Superior temporal gyrus (tissue), 1 donor: ENCODE data around the gene SLC30A9.

Experiments used
- DNase-seq: peaks from one replicate; pipeline ENCODE4 v3.0.0-alpha.2; 2016; ENCODE audit errors: extremely low spot score

The SLC30A9 gene

DNA sequence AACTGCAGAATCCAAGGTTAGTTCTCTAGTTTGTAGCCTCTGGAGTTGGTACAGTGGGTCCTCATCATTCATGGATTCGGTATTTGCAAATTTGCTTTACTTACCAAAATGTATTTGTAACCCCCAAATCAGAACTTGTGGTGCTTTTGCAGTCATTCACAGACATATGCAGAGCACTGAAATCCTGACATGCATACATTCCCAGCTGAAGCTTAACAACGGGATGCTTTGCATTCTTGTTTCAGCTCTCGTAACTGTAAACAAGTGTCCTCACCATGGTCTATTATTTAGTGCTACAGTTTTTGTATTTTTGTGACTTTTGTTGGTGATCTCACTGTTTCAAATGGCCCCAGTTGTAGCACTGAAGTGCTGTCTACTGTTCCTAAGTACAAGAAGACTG is 146.0 kb downstream of the SLC30A9 start:
- no peak for DNase-seq
